Mucosa of gallbladder (tissue), 1 donor: ENCODE measurements around the gene ATP10D. TPM values are rescaled to one million over a fixed set of nuclear protein-coding genes. Genes with fewer than 3 reads are reported as not detected.
"Not testable (repeated sequence)": the region's sequence is repeated elsewhere in the genome, so short reads cannot be mapped to it uniquely, and the experiment has no call there.

Experiments
- DNase-seq: peaks from one replicate; pipeline ENCODE4 v3.0.0-alpha.2; 2020; ENCODE audit warnings: low spot score
- total RNA-seq: library from RNA; stranded (reverse); gene quantifications from one replicate; pipeline ENCODE4 v1.2.1, GENCODE V29; 2021
- donor health status: DM: no; HTN: no; CAD: no.

The ATP10D gene
- 35.8 TPM for total RNA-seq

DNA sequence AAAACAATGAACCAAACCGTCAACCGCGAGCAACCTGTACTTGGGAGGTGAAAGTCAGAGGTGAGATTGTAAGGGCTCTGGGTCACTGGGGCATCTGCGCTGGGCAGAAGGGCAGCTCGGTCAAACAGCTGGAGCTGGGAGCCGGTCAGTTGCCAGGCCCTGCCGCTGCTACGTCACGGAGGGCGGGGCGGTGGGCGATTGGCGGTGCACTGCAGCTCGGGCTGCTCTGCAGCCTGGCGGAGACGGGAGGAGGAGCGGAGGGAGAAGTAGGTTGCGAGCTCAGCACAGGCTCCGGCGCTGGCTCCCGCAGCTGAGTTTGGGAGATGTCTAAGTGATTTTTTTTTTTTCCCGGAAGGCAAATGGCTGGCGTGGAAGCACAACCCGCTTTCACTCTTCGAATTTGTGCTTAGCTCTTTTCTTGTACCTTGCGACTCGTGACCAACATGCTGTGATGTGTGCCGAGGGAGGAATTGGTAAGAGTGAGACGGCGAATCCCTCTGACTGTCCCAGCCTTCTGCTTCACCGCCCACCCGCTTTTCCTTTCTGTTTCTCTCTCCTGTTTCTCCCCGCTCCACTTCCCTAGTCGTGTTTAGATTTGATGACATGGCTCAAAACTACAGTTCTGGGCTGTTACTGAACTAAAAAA lies at the start of gene ATP10D:
Gene ATP10D (plus strand): TSS at position 229 of the 646 bp plus-strand sequence. CDS start 27,266 bp downstream, outside the sequence.
- DNase-seq: peak; percentile 95

DNA sequence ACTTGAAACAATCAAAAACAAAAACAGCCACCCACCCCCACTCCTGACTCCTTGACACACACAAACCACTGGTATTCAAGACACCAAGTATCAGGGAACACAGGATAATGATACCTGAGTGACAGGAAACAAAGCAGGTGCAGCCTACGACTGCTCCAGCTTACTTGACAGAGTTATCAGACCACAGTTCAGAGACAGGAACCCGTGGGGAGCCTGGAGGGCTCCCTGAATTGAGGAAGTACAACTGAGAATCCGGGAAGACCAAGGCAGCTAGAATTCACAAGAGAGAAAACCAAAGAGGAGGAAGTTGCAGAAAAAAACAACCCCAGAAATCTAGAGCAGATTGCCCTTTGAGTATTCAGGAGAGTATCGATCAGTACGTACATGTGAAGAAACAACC lies 42.1 kb upstream of the ATP10D start:
- no peak for DNase-seq

DNA sequence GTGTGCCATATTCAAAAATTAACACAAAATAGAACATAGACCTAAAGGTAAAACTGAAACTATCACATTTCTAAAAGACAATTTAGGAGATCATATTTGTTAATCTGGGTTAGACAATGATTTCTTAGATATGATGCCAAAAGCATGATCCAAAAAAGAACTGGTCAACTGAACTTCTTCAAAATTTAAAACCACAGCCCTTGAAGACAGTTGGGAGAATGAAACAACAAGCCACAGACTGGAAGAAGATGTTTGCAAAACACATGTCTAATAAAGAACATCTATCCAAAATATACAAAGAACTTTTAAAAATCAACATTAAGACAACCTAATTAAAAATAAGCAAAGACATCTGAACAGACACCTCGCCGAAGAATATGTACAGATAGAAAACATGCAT lies 41.0 kb upstream of the ATP10D start:
- no peak for DNase-seq

DNA sequence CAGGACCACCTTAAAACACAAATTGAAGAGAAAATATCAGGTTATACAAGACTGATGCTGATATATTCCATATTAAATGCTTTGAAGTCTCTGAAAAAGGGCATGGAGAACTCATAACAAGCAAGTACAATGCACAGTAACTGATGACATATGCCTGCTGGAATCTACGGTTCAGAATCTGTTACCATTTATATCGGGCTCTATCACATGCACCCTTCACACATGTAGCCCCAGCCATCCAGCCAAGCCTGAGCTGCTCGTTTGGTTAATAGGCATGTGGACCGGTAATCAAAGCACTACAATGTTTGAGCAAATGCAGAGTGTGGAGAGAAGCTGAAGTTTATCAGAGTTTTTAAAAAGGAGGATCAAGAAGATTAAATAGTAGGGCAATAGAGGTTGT lies 33.4 kb upstream of the ATP10D start:
- DNase-seq: no peak

DNA sequence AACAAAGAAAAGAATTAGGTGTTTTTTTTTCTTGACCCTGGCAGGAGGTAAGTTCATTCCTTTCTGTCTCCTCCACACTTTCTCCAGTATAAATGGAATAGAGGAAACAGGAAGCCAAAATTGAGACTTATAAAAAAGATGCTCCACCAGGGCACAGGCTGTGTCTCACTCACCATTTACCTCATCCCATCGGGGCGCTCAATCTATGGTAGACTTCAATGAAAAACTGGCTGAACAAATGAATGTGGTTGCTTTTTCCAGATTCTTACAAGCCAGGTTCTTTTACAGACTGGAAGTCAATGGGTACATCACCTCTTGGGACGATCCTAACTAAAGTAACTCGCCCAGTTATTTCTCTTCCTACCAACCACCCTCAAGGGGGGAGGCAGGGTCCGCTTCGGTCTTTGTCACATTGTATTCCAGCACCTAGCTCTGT lies 22.3 kb upstream of the ATP10D start:
- no peak for DNase-seq

DNA sequence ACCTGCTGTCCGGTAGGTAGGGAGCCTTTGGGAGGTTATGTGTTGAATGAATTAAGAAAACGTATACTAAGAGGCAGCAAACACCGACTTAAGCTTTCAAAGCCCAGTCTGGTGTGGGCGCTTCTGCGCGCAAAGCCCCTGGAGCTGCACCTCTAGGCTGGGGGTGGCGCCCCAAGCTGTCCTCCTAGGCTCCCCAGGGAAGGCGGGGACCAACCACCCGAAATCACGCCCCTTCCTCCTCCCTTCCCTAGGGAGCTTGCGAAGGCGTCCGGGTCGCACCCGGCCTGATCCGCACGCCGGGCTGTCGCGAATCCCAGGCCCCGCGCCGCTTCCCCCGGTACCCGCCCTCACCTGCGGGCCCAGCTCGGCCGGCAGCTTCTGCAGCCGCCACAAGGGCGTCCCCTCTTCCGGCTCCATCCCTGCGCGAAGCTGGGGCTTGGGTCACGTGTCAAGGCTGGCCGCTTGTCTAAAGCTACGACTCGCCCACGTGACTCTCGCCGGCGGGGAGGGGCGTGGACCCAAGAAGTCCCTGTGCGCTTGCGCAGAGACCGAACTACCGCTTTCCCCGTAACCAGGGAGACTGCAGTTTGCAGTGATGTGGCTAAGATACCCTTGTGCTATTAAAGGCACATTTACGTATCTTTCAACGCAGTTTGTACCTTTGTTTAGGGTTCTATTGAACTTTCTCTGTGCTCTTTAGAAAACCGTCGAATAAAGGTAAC lies 21.7 kb upstream of the ATP10D start, which contains the start of gene COMMD8:
Gene COMMD8 (minus strand): TSS at position 468 of the 722 bp plus-strand sequence. CDS start 51 bp downstream, at position 417.
- peak; percentile 97 for DNase-seq

DNA sequence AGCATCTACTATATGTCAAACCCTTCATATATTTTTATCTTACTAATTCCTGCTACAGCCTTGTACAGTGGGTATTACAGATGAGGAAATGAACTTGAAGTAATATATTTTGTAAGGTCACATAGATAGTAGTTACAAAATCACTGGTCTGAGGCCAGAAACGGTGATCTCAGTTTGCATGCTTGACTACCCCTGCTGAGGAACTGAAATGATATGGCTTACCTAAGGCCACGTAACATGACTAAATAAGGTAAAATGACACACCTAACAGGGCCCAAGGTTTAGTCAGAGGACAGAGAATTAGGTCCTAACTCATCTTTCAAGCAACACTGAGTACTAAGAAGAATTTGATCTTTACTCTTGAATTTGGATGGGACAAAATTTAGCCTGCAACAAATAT lies 20.1 kb upstream of the ATP10D start:
- DNase-seq: no peak

DNA sequence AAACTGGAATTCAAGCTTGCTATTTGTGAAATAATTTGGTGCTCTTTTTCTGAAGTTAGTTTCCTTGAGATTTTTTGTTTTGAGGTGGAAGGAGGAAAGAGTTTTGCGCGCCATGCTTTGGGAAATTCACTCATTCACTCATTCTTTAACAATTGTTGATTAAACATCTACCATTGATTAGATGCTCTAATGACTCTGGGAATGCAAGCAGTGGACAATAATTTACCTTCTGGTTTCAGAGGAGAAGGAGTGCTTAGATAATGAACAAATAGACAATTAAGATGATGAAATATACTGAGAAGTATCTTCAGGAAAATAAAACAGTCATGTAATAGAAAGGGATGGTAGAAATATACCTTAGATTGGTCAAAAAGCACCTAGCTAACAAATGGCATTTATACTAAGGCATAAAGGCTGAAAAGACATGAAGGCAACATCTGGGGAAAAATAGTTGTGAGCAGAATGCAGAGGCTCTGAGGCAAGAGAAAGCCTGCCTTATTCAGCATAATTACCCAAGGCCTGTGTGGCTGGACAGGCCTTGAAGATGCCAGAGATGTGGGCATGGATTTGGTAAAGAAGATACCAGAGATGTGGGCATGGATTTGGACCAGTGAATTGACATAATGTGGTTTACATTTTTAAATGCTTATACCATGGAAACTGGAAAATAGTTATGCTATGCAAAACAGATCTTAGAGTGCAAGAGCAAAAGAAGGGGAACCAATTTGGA lies 18.9 kb upstream of the ATP10D start:
- DNase-seq: no peak

DNA sequence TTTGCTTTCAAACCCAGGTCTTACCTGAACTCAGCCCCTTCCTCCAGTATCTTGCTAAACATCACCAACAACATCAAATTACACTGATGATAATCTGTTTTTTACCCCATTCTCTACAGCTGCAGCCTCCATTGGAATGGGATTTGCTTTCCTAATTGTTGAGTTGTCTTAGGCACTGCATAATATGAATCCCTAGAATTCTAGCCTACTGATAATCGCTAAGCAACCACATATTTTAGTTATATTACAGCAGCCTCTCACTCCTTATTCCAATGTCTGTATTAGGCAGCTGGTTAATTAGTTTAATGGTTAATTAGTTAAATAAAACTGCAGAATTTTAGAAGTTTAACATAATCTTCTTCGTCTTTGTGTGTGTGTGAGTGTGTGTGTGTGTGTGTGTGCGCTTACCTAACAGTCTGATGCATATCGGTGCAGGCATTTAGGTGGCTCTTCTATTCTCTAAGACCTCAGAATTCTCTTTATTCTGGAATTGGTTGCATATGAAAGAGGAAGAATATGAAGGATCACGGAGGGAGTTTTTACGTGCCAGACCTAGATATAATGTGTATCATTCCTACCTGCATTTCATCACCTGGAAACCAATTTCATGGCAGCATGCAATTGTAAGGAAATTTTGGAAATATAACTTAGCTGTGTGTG lies 16.2 kb upstream of the ATP10D start:
- no peak for DNase-seq

DNA sequence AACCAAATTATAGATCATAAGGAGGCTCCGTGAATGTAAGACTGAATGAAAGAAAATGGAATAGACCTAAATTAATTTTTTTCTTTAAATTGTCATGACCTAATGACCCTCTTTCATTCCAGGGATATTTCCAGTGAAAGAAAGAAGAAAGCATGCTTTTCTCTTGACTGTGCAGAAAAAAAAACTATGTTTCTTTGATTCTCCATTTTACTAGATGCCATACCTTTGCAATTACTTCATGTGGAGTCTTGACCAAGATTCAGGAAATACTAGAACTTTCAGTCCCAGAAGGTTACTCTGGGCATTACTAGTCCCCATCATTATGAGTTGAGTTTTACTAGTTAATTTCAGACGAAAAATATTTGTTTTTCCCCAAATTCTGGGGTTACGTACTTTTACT lies 15.1 kb upstream of the ATP10D start:
- no peak for DNase-seq

DNA sequence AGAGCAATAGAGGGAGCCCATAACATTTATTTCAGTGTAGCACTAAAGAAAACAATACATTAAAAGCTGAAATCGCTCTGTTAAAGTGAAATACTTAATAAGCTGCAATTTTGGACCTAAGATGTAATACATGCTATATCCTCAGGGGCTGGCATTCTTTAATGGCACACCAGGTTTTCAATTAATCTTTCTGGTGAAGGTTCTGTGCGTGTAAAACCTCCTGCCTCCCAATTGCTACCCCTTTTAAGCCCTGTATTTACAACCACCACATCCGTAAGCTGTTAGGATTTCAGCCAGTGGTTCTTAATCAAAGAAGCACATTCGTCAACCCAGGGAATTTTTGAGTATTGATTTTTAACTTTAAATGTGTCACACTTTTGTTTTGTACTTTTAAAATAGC lies 14.0 kb upstream of the ATP10D start:
- DNase-seq: no peak

DNA sequence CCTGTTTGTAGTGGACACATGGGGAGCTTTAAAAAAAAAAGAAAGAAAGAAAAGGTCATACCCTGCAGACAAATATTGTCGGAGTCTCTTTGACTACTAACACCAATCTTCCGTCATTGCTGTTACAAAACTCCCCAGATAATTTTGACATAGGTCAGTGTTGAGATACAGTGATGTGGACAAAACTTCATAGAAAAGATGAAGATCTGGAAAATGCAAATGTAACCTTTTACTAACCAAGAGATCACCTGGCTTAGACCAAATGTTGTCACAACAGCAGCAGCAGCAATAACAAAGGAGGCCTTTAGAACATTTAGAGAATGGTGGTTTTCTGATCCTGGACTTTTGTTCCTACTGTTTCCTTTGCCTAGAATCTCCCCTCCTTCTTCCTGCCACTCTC lies 13.5 kb upstream of the ATP10D start:
- no peak for DNase-seq

DNA sequence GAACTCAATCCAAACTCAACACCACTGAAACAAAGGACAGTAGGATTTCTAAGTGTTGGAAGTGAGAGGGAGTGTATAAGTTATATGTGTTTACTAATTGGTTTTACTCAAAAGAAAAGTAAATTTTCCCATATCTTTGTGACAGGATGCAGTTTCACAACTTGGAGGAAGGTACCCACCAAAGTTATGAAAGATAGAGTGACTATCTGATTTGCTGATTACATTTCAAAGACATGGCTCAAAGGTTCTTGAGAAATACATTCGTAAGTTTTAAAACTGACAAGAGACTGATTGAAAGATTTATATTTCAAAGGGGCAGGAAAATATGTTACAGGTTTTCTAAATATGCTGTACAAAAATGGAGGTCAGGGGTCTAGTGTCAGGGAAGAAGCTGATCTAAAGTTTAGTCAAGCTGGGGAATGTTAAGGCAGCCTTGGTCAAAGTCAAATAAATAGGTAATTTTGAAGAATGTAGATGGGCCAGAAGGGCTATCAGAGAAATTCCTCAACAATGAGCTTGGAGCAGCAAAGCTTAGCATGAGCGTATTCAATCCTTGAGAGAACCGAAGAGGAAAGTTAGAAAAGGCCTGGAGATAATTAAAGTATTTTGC lies 11.8 kb upstream of the ATP10D start:
- DNase-seq: no peak

DNA sequence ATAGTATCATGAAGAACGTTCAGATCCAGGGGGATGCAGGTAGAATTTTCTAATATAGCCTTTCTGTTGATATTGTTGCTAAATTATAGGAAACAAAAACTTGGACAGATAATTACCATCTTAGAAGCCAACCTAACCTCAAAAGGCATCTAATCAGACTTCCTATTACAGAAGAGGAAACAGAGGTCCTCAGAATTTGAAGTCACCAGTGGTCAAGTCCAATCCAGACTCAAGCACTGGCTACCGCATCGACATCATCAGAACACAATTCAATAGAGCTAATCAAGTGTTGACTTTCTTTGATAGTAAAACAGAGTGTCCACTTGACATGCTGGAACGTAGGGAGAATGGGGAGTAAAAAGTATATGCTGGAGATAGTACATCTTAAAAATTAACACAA lies 10.3 kb upstream of the ATP10D start:
- no peak for DNase-seq

DNA sequence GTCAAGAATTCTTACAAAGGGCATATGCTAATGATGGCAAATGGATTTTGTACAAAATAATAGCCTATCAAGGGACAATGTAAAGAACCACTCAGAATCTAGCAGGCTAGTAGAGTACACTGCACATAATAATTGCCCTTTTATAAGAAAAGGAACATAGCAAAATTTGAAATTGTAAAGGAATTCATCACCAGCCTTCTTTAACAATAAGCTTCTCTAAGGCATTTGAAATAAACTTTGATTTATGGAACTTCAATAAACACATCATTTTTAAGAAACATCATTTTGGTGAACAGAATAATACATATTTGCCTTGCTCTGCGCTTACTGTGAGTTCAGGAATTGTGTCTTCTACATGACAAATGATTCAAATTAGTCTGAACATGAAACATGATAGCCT lies 9.7 kb upstream of the ATP10D start:
- DNase-seq: no peak

DNA sequence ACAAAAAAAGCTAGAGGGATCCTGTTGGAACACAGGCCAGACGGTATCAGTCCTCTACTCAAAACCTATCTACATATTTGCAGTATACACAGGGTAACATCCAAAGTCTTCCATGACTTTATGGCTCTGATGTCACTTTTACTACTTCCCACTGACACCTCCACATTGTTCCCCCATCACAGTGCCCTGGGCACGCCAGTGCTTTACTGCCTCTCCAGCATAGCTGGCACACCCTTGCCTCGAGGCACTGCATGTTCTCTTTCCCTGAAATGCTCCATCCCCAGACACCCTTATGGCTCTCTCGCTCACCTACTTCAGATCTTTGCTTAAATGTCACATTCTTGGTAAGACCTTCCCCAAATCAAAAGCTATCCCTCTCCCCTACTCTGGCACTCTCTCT lies 6.3 kb upstream of the ATP10D start:
- no peak for DNase-seq

DNA sequence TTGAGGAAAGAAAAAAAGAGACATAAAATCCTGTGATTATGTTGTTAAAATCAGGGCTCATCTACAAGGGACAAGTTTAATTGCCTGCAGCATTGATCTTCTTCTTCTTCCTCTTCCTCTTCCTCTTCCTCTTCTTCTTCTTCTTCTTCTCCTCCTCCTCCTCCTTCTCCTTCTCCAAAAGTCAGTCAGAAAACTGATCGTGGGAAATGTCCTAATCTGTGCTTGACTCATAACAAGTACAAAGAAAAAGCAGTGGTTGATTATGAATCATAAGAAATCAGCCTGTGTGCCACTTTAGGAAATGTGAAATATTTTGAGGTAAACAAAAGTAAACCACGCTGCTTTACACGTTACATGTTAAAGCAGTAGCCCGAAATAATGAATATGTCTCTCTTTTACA lies 2.7 kb upstream of the ATP10D start:
- DNase-seq: no peak

DNA sequence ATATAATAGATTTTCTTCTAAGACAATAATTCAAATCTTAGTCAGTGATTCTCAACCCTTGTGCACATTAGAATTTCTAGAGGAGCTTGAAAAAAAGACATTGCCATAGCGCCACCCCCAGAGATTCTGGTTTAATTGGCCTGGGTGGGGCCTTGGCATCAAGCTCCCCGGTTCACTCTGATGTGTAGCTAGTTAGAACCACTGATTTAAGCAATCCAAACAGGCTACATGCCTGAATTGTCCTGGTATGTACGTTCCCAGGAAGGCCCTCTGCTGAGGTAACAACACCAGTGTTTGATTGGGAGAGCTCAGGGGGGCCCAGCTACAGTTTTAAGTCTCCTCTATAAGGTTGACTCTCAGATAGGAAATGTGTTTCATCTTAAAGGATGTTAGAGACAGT lies 1.3 kb upstream of the ATP10D start:
- no peak for DNase-seq

DNA sequence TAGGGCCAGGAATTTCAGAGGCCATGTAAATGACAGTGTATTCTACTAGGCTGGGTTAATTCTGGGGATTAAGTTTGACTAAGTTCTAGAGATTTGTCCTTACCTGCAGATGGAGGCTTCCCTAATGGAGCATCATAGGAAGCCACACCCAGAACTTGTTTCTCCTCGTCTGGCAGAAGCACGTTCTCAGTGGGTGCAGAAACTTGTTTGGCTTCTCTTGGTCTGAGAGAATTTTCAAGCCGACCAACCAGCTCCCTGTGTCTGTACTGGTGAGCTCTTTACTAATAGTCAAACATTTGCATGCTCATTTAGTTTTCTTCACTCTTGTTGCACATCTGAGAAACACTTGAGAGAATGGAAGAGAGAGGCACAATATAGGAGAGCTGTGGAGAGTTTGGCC lies 907 bp upstream of the ATP10D start:
- DNase-seq: no peak

DNA sequence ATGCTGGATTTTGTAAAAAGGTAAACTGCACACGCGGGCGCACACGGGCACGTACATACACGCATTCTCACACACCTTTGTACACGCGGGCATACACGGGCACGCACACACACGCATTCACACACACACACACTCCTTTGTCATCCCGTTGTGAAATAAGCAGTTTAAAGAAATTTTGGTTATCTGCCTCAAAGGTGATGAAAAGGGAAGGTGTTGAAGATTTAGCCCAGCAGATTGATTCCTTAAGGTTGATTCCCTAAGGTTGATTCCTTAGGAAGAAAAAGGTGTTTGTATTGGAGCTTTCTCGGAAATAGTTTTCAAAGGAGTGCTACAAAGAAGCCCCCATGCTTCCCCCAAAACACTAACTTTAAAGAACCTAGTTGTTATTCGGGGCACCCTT lies 693 bp downstream of the ATP10D start:
- DNase-seq: no peak

DNA sequence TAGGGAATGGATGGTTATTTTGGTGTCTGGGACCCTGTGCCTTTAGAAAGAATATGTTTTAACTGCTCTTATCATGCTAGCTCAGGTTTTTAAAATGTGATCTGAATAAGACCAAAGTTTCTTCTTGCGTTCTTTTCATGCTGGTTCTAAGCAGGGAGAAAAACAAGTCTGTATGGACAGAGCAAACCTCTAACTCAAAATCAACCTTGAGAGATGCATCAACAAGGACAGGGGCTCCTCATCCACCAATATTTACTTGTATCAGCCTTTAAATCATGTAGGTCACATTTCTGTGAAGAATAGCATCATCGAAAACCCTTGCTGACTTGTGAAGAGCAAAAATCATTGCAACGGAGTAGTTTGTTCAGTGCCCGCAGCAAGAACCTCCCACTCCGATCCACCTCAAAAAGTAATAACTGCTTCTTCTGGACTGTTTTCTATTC lies 1.2 kb downstream of the ATP10D start:
- DNase-seq: no peak

DNA sequence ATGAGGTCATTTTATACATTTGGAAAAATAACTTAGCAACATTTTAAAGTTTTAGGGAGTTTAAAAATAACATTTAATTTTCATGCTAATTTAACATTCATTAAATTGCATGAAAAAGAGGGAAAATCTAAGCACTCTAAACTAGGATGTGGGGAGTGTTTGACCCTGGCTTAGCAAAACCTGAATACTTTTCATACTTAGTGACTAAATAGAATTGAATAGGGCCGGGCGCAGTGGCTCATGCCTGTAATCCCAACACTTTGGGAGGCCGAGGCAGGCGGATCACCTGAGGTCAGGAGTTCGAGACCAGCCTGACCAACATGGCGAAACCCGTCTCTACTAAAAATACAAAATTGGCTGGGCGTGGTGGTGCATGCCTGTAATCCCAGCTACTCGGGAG lies 1.7 kb downstream of the ATP10D start:
- DNase-seq: not testable (repeated sequence)
